GM12891 (cell line): ENCODE data around the gene TGIF1.

Source experiments
- PAX5 ChIP-seq: IDR thresholded peaks from 2 replicates; pipeline ENCODE4 v1.6.1; 2011; ENCODE audit warnings: low read length, moderate library complexity, mild to moderate bottlenecking; ENCODE audit not compliant: insufficient read depth, severe bottlenecking
- POLR2A ChIP-seq: IDR thresholded peaks from 2 replicates; pipeline ENCODE4 v1.6.1; 2011; ENCODE audit warnings: low read depth, low read length, control low read depth
- TAF1 ChIP-seq: IDR thresholded peaks from 2 replicates; pipeline ENCODE4 v1.6.1; 2011; ENCODE audit warnings: low read depth, low read length, control low read depth

GRCh38 chr18:3444954-3445353 lies 5.0 kb upstream of the TGIF1 start:
- TF ChIP-seq TAF1 (no peak), PAX5 (no peak), POLR2A (no peak)
